MM.1S (cell line): ENCODE data around the gene MGAT4C.

Experiments
- DNase-seq: peaks from one replicate; pipeline ENCODE4 v3.0.0-alpha.2; 2015
- H2AFZ ChIP-seq: fragments of 300-600 bp; sonication (generic); 2 replicates; pipeline ENCODE4 v1.6.0; 2016; ENCODE audit warnings: antibody characterized with exemption, low read length
- H3F3A ChIP-seq: fragments of 300-600 bp; sonication (generic); 2 replicates; pipeline ENCODE4 v1.6.1; 2016; ENCODE audit warnings: mild to moderate bottlenecking, antibody characterized with exemption, low read length, moderate library complexity, mixed read lengths; ENCODE audit not compliant: insufficient read depth
- H3K27ac ChIP-seq: fragments of 300-600 bp; sonication (generic); 2 replicates; pipeline ENCODE4 v1.5.1; 2016; ENCODE audit warnings: mild to moderate bottlenecking, low read length
- H3K27me3 ChIP-seq: fragments of 300-600 bp; sonication (generic); replicated peaks from 2 replicates; pipeline ENCODE4 v1.6.0; 2016; ENCODE audit warnings: low read length; ENCODE audit not compliant: insufficient read depth
- H3K36me3 ChIP-seq: fragments of 300-600 bp; sonication (generic); replicated peaks from 2 replicates; pipeline ENCODE4 v1.6.1; 2016; ENCODE audit warnings: mild to moderate bottlenecking, low read length, mixed read lengths; ENCODE audit not compliant: insufficient read depth
- H3K4me1 ChIP-seq: fragments of 300-600 bp; sonication (generic); 2 replicates; pipeline ENCODE4 v1.6.1; 2016; ENCODE audit warnings: low read length, mixed read lengths
- H3K4me2 ChIP-seq: fragments of 300-600 bp; sonication (generic); 2 replicates; pipeline ENCODE4 v1.6.0; 2016; ENCODE audit warnings: low read depth, low read length
- H3K4me3 ChIP-seq: fragments of 300-600 bp; sonication (generic); 2 replicates; pipeline ENCODE4 v1.5.1; 2016; ENCODE audit warnings: low read length, mixed read lengths
- H3K79me2 ChIP-seq: fragments of 300-600 bp; sonication (generic); 2 replicates; pipeline ENCODE4 v1.6.1; 2016; ENCODE audit warnings: mixed run types, low read length, mixed read lengths
- H3K9ac ChIP-seq: fragments of 300-600 bp; sonication (generic); 2 replicates; pipeline ENCODE4 v1.6.1; 2016; ENCODE audit warnings: low read length, mixed read lengths
- H3K9me2 ChIP-seq: fragments of 300-600 bp; sonication (generic); replicated peaks from 2 replicates; pipeline ENCODE4 v1.6.1; 2016; ENCODE audit warnings: mild to moderate bottlenecking, low read length, mixed read lengths; ENCODE audit not compliant: insufficient read depth
- H3K9me3 ChIP-seq: fragments of 300-600 bp; sonication (generic); replicated peaks from 2 replicates; pipeline ENCODE4 v1.6.1; 2016; ENCODE audit warnings: mild to moderate bottlenecking, low read length, mixed read lengths; ENCODE audit not compliant: insufficient read depth
- H4K20me1 ChIP-seq: fragments of 300-600 bp; sonication (generic); 2 replicates; pipeline ENCODE4 v1.6.1; 2016; ENCODE audit warnings: mild to moderate bottlenecking, low read length, moderate library complexity, mixed read lengths; ENCODE audit not compliant: insufficient read depth
- CTCF ChIP-seq: fragments of 300-600 bp; sonication (generic); IDR thresholded peaks from 2 replicates; pipeline ENCODE4 v1.5.1; 2016; ENCODE audit warnings: antibody characterized with exemption, low read length, mixed read lengths
- EZH2 ChIP-seq: fragments of 300-600 bp; sonication (generic); optimal IDR thresholded peaks from 2 replicates; pipeline ENCODE3; 2017; ENCODE audit warnings: low read depth, mild to moderate bottlenecking, antibody characterized with exemption, low read length, mixed read lengths
- EZH2phosphoT487 ChIP-seq: fragments of 300-600 bp; sonication (generic); IDR thresholded peaks from 2 replicates; pipeline ENCODE4 v1.6.1; 2018; ENCODE audit warnings: antibody characterized with exemption, low read length

Gene MGAT4C

GRCh38 chr12:86050010-86050409 is 206.2 kb downstream of the MGAT4C start:
- no peaks in the 10 kb centered on the region for H3K27me3 ChIP-seq
- no peaks in the 10 kb centered on the region for H4K20me1 ChIP-seq
- H2AFZ ChIP-seq, result no peak overlapping the region
- no peak overlapping the region for H3K27ac ChIP-seq
- H3K9me2 ChIP-seq, result no peaks in the 10 kb centered on the region
- no peak overlapping the region for H3K4me3 ChIP-seq
- no peaks in the 10 kb centered on the region for H3F3A ChIP-seq
- no peaks in the 10 kb centered on the region for H3K79me2 ChIP-seq
- no peaks in the 10 kb centered on the region for H3K4me1 ChIP-seq
- TF ChIP-seq EZH2phosphoT487, result no peak
- no peak for TF ChIP-seq EZH2
- TF ChIP-seq CTCF, result no peak
- H3K9me3 ChIP-seq, result no peaks in the 10 kb centered on the region
- H3K36me3 ChIP-seq, result no peaks in the 10 kb centered on the region
- no peak overlapping the region for H3K4me2 ChIP-seq
- no peak overlapping the region for H3K9ac ChIP-seq
- no peak for DNase-seq

DNA sequence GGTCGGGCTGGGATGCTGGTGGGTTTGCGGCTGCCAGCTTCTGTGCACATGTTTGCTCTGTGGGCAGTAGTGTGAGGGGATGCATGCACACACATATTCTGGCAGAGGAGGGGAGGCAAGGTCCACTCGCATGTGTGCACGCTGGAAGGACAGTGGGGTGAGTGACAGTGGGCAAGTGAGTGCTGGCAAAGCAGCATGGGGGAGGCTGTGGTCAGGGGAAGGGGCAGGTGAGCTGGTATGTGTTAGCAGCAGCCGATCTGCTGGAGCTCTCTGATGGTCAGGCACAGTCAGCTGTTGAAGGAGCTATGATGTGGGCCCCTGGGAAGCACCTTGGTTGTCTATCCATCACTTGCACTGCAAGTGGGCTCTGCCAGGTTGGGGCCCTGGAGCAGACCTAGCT is 211.8 kb downstream of the MGAT4C start:
- H3K9me3 ChIP-seq, result no peaks in the 10 kb centered on the region
- no peaks in the 10 kb centered on the region for H3K79me2 ChIP-seq
- H3F3A ChIP-seq, result no peaks in the 10 kb centered on the region
- no peaks in the 10 kb centered on the region for H3K4me1 ChIP-seq
- no peak overlapping the region for H3K4me3 ChIP-seq
- no peak for DNase-seq
- no peak overlapping the region for H3K4me2 ChIP-seq
- TF ChIP-seq EZH2phosphoT487, result no peak
- TF ChIP-seq CTCF, result no peak
- TF ChIP-seq EZH2, result no peak
- H3K9me2 ChIP-seq, result no peaks in the 10 kb centered on the region
- no peaks in the 10 kb centered on the region for H3K36me3 ChIP-seq
- H3K27me3 ChIP-seq, result no peaks in the 10 kb centered on the region
- H4K20me1 ChIP-seq, result no peaks in the 10 kb centered on the region
- no peak overlapping the region for H3K27ac ChIP-seq
- no peak overlapping the region for H3K9ac ChIP-seq
- H2AFZ ChIP-seq, result no peak overlapping the region

GRCh38 chr12:86042062-86042461 is 214.1 kb downstream of the MGAT4C start:
- H3K9ac ChIP-seq, result no peak overlapping the region
- H3K4me3 ChIP-seq, result no peak overlapping the region
- no peaks in the 10 kb centered on the region for H3F3A ChIP-seq
- no peak overlapping the region for H3K27ac ChIP-seq
- no peak overlapping the region for H2AFZ ChIP-seq
- no peaks in the 10 kb centered on the region for H3K79me2 ChIP-seq
- H3K9me2 ChIP-seq, result no peaks in the 10 kb centered on the region
- DNase-seq, result no peak
- H3K4me2 ChIP-seq, result no peak overlapping the region
- no peaks in the 10 kb centered on the region for H3K27me3 ChIP-seq
- H3K4me1 ChIP-seq, result no peaks in the 10 kb centered on the region
- H3K36me3 ChIP-seq, result no peaks in the 10 kb centered on the region
- H4K20me1 ChIP-seq, result no peaks in the 10 kb centered on the region
- no peaks in the 10 kb centered on the region for H3K9me3 ChIP-seq
- no peak for TF ChIP-seq EZH2
- no peak for TF ChIP-seq EZH2phosphoT487
- no peak for TF ChIP-seq CTCF

DNA sequence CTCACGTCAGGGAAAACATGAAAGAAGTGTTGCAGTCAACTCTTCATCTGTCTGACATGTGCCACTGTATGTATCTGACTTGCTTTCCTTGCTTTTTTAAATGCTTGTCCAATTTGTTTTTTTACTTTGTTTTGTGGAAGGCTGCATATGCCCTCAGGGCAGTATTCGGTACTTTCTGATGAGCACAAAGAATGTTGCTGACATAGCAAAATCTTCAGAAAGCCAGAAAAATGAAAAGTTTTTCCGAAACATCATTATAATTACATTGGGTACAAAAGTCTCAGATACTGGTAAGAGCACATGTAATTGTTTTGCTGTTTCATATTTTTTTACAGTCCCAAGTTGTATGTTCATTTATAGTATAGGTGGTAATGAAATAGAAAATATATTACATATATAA is 237.8 kb downstream of the MGAT4C start:
- Histone ChIP-seq H3K4me3 (no peak overlapping the region), H3K4me2 (no peak overlapping the region), H3K9ac (no peak overlapping the region)

More for the DNA sequence above, 237.8 kb downstream of the MGAT4C start:
- Histone ChIP-seq H3K4me1 (no peaks in the 10 kb centered on the region), H3K9me3 (no peaks in the 10 kb centered on the region), H3K9me2 (no peaks in the 10 kb centered on the region), H3F3A (no peaks in the 10 kb centered on the region), H3K27ac (no peak overlapping the region), H3K79me2 (no peaks in the 10 kb centered on the region), H2AFZ (no peak overlapping the region), H3K36me3 (no peaks in the 10 kb centered on the region), H4K20me1 (no peaks in the 10 kb centered on the region), H3K27me3 (no peaks in the 10 kb centered on the region)
- TF ChIP-seq EZH2phosphoT487 (no peak), CTCF (no peak), EZH2 (no peak)
- peak; percentile 36 for DNase-seq
